ENCODE results near the gene PEX11B. TPM values are rescaled to one million over a fixed set of nuclear protein-coding genes. Genes with fewer than 3 reads are reported as not detected.

Gene PEX11B
- total and polyA plus RNA-seq, 2 experiments from 2014 or later = 7.4 to 9.1 TPM

DNA sequence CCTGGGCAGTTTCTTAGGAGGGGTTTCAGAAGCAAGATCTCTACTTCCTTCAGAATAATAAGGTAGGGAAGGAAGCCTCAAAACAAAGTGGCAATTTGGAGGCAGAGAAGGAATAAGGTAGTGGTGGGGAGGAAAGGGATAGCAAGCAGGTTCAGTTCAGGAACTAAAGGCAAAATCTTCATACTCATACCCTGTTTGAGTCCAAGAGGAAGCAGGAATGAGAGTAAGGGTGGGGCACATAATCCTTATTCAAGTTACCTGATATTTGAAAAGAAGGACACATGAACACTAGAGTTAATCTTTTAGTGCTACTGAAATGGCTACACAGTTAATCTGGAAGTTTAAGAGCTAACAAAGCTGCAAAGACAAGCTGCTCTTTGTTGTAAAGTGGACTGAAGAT lies 17.2 kb upstream of the PEX11B start:
- H3F3A ChIP-seq (replicated peaks; ENCODE audit: low read depth) = 0 out of 2 replicates have a peak, but pooled peaks cover 2% of the 10 kb centered on the region
- no peaks in the 10 kb centered on the region for H3K36me3 ChIP-seq (ENCODE audit: insufficient read depth)
- no peak overlapping the region for H3K4me3 ChIP-seq
- H3K4me2 ChIP-seq = no peak overlapping the region
- no peaks in the 10 kb centered on the region for H4K20me1 ChIP-seq (replicated peaks; ENCODE audit: insufficient read depth)
- H2AFZ ChIP-seq = no peak overlapping the region
- H3K9me2 ChIP-seq (ENCODE audit: insufficient read depth) = no peaks in the 10 kb centered on the region
- H3K4me3 Mint-ChIP-seq = no peak overlapping the region
- H3K4me1 Mint-ChIP-seq = peaks cover 22% of the 10 kb centered on the region
- no peak overlapping the region for H3K27ac Mint-ChIP-seq
- no peaks in the 10 kb centered on the region for H3K9me3 Mint-ChIP-seq
- H3K36me3 Mint-ChIP-seq (ENCODE audit: low read depth) = no peaks in the 10 kb centered on the region
- no peaks in the 10 kb centered on the region for H3K27me3 ChIP-seq (ENCODE audit: insufficient read depth)
- peaks cover 20% of the 10 kb centered on the region for H3K4me1 ChIP-seq (ENCODE audit: insufficient read depth)
- no peaks in the 10 kb centered on the region for H3K27me3 Mint-ChIP-seq (ENCODE audit: insufficient read depth, low read depth, poor library complexity)
- no peaks in the 10 kb centered on the region for H3K79me2 ChIP-seq (replicated peaks; ENCODE audit: insufficient read depth)
- no peak for ATAC-seq
- DNase-seq (ENCODE audit: low spot score) = no peak
- no peak overlapping the region for H3K27ac ChIP-seq (ENCODE audit: low read depth)
- TF ChIP-seq ZNF114 (CRISPR knock-in tag; IDR thresholded peaks at IDR 0.05) (no peak), CREB1 (CRISPR knock-in tag; IDR thresholded peaks at IDR 0.05; ENCODE audit: low read depth) (no peak), STAT1 (IDR thresholded peaks at IDR 0.05; ENCODE audit: unreplicated experiment) (no peak), CTCF (conservative IDR thresholded peaks at IDR 0.05; ENCODE audit: low read depth in 2 of 2) (no peak), POLR2AphosphoS5 (IDR thresholded peaks at IDR 0.05; ENCODE audit: low read depth) (no peak), ZNF331 (CRISPR knock-in tag; IDR thresholded peaks at IDR 0.05; ENCODE audit: low read depth) (no peak), EZH2phosphoT487 (IDR thresholded peaks at IDR 0.05; ENCODE audit: unreplicated experiment) (no peak), NANOG (IDR thresholded peaks at IDR 0.05; ENCODE audit: borderline replicate concordance) (no peak), JUNB (IDR thresholded peaks at IDR 0.05; ENCODE audit: unreplicated experiment) (no peak), EZH2 (IDR thresholded peaks at IDR 0.05; ENCODE audit: low read depth, unreplicated experiment) (no peak)
- TF ChIP-seq, protein P1, sequence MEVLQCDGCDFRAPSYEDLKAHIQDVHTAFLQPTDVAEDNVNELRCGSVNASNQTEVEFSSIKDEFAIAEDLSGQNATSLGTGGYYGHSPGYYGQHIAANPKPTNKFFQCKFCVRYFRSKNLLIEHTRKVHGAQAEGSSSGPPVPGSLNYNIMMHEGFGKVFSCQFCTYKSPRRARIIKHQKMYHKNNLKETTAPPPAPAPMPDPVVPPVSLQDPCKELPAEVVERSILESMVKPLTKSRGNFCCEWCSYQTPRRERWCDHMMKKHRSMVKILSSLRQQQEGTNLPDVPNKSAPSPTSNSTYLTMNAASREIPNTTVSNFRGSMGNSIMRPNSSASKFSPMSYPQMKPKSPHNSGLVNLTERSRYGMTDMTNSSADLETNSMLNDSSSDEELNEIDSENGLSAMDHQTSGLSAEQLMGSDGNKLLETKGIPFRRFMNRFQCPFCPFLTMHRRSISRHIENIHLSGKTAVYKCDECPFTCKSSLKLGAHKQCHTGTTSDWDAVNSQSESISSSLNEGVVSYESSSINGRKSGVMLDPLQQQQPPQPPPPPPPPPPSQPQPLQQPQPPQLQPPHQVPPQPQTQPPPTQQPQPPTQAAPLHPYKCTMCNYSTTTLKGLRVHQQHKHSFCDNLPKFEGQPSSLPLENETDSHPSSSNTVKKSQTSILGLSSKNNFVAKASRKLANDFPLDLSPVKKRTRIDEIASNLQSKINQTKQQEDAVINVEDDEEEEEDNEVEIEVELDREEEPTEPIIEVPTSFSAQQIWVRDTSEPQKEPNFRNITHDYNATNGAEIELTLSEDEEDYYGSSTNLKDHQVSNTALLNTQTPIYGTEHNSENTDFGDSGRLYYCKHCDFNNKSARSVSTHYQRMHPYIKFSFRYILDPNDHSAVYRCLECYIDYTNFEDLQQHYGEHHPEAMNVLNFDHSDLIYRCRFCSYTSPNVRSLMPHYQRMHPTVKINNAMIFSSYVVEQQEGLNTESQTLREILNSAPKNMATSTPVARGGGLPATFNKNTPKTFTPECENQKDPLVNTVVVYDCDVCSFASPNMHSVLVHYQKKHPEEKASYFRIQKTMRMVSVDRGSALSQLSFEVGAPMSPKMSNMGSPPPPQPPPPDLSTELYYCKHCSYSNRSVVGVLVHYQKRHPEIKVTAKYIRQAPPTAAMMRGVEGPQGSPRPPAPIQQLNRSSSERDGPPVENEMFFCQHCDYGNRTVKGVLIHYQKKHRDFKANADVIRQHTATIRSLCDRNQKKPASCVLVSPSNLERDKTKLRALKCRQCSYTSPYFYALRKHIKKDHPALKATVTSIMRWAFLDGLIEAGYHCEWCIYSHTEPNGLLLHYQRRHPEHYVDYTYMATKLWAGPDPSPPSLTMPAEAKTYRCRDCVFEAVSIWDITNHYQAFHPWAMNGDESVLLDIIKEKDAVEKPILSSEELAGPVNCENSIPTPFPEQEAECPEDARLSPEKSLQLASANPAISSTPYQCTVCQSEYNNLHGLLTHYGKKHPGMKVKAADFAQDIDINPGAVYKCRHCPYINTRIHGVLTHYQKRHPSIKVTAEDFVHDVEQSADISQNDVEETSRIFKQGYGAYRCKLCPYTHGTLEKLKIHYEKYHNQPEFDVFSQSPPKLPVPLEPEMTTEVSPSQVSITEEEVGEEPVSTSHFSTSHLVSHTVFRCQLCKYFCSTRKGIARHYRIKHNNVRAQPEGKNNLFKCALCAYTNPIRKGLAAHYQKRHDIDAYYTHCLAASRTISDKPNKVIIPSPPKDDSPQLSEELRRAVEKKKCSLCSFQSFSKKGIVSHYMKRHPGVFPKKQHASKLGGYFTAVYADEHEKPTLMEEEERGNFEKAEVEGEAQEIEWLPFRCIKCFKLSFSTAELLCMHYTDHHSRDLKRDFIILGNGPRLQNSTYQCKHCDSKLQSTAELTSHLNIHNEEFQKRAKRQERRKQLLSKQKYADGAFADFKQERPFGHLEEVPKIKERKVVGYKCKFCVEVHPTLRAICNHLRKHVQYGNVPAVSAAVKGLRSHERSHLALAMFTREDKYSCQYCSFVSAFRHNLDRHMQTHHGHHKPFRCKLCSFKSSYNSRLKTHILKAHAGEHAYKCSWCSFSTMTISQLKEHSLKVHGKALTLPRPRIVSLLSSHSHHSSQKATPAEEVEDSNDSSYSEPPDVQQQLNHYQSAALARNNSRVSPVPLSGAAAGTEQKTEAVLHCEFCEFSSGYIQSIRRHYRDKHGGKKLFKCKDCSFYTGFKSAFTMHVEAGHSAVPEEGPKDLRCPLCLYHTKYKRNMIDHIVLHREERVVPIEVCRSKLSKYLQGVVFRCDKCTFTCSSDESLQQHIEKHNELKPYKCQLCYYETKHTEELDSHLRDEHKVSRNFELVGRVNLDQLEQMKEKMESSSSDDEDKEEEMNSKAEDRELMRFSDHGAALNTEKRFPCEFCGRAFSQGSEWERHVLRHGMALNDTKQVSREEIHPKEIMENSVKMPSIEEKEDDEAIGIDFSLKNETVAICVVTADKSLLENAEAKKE (CRISPR knock-in tag; IDR thresholded peaks at IDR 0.05) = no peak
- TF ChIP-seq, protein P2, sequence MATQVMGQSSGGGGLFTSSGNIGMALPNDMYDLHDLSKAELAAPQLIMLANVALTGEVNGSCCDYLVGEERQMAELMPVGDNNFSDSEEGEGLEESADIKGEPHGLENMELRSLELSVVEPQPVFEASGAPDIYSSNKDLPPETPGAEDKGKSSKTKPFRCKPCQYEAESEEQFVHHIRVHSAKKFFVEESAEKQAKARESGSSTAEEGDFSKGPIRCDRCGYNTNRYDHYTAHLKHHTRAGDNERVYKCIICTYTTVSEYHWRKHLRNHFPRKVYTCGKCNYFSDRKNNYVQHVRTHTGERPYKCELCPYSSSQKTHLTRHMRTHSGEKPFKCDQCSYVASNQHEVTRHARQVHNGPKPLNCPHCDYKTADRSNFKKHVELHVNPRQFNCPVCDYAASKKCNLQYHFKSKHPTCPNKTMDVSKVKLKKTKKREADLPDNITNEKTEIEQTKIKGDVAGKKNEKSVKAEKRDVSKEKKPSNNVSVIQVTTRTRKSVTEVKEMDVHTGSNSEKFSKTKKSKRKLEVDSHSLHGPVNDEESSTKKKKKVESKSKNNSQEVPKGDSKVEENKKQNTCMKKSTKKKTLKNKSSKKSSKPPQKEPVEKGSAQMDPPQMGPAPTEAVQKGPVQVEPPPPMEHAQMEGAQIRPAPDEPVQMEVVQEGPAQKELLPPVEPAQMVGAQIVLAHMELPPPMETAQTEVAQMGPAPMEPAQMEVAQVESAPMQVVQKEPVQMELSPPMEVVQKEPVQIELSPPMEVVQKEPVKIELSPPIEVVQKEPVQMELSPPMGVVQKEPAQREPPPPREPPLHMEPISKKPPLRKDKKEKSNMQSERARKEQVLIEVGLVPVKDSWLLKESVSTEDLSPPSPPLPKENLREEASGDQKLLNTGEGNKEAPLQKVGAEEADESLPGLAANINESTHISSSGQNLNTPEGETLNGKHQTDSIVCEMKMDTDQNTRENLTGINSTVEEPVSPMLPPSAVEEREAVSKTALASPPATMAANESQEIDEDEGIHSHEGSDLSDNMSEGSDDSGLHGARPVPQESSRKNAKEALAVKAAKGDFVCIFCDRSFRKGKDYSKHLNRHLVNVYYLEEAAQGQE (IDR thresholded peaks at IDR 0.05; ENCODE audit: unreplicated experiment) = no peak
- TF ChIP-seq, protein P3, sequence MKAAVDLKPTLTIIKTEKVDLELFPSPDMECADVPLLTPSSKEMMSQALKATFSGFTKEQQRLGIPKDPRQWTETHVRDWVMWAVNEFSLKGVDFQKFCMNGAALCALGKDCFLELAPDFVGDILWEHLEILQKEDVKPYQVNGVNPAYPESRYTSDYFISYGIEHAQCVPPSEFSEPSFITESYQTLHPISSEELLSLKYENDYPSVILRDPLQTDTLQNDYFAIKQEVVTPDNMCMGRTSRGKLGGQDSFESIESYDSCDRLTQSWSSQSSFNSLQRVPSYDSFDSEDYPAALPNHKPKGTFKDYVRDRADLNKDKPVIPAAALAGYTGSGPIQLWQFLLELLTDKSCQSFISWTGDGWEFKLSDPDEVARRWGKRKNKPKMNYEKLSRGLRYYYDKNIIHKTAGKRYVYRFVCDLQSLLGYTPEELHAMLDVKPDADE (IDR thresholded peaks at IDR 0.05) = no peak
